Hematopoietic multipotent progenitor cell treated with erythropoietin and hydrocortisone succinate and interleukin-3 and kit ligand, for 15 days (in vitro differentiated cells): Measurements from ENCODE around the gene NF2.
"Not testable (repeated sequence)": the region's sequence is repeated elsewhere in the genome, so short reads cannot be mapped to it uniquely, and the experiment has no call there.

Experiments used
- DNase-seq: peaks from one replicate; pipeline ENCODE4 v3.0.0-alpha.2; 2015; ENCODE audit warnings: low spot score

NF2 gene

DNA sequence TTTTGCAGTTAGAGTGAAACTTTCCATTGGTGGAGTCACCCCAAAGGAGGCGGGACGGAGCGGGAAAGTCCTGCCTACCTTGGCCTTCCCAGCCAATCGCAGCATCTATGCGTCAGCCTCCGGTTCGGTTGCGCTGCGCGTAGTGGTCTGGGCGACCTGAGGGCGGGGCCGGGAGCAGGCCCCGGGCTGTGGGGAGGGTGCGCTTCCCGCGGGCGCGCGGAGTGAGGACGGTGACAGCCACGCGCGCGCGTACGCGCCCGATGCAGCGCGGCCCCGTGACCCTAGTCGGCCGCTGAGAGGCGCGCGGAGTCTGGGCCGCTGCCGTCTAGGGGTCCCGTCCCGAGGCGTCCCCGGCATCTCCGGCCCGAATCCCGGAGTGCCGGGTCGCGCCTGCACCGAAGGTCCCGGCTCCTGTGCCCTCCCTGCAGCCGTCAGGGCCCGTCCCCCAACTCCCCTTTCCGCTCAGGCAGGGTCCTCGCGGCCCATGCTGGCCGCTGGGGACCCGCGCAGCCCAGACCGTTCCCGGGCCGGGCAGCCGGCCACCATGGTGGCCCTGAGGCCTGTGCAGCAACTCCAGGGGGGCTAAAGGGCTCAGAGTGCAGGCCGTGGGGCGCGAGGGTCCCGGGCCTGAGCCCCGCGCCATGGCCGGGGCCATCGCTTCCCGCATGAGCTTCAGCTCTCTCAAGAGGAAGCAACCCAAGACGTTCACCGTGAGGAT is at the start of gene NF2:
NF2 (plus strand) TSS at position 276 of the 718 bp plus-strand sequence; CDS start at position 642, 366 bp downstream.
- peak; percentile 99 for DNase-seq

DNA sequence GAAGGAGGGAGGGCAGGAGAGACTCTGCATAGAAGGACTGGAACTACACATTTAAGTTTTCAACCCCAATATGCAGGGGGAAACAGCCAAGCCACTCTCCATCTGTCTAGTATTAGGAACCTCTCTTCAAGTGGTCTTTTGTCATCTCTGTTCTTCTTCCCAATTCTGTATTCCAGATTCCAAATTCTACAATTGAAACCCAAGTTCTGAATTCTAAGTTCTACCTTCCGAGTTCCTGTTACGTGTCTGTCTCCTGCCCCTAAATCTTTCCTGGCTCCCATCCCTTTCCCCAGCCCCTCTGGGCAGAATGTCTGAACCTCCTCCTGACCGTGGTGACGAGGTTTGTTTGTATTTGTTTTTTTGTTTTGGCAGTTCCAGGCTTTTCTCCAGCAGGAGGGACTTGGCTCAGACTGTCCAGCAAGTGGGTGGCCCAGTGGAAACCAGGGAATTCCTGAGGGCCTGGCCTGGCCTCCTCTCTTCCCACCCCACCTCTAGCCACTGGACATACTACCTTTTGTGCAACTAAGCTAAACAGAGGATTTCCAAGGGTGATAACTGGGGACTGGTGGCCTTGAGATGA is 48.3 kb upstream of the NF2 start:
- no peak for DNase-seq

DNA sequence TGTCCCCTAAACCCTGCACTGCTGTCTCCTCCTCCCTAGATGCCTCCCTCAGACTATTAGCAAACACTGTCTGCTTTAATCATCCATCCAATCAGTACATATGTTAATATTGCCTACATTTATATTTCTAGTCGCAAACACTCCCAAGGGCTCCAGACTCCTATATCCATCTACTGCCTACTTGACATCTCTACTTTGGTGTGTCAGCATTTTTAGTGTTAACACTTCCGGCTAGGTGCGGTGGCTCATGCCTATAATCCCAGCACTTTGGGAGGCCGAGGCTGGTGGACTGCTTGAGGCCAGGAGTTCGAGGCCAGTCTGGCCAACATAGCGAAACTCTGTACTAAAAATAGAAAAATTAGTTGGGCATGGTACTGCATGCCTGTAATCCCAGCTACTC is 44.4 kb upstream of the NF2 start:
- no peak for DNase-seq

DNA sequence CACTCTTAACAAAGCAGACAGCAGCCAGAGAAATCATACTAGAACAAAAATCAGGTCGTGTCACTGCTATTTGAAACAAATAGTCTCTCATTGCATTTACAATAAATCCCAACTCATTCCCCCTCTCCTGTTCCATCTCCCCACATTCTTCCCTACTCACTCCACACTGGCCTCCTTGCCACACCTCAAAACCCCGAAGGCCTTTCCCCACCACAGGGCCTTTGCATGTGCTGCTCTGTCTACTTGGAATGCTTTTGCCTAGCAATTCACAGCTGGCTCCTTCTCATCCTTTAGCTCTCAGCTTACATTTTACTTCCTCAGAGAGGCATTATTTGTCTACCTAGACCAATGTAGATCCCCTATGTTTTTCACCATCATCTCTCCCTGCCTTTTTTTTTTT is 43.6 kb upstream of the NF2 start:
- no peak for DNase-seq

DNA sequence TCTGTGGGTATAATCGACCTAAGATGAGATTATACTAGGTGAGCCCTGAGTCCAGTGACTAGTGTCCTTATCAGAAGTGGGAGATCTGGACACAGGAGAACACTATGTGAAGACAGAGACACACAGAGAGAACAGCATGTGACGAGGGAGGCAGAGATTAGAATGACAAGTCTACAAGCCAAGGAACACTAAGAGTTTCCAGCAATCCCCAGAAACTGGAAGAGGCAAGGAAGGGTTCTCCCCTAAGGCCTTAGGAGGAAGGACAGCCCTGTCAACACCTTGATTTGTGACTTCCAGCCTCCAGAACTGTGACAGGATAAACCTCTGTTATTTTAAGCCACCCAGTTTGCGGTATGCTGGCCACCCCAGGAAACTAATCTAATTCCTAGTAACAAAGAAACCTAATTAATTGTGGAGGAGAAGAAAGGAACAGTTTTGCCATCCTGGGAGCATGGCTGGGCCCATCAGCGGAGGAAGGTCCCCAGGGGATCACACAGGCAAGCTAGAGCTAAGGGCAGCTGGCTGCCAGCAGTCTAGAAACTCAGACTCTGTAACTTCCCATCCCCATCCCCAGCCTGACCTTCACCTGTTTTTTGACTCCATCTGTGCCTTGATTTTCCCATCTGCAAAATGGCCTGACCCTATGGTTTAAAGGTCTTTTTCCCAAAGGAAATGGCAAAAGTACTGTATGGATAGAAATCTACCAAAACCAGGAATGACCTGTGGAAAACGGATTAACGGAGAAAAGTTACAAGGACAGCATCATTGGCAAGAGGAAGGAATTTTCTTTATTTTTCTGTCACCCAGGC is 39.6 kb upstream of the NF2 start:
- no peak for DNase-seq

DNA sequence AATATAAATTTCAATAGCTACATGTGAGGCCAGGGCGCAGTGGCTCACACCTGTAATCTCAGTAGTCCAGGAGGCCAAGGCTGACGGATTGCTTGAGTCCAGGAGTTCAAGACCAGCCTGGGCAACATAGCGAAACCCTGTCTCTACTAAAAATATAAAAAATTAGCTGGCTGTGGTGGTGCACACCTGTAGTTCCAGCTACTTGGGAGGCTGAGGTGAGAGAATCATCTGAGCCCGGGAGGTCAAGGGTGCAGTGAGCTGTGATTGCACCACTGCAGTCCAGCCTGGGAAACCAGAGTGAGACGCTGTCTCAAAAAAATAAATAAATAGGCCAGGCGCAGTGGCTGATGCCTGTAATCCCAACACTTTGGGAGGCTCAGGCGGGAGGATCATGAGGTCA is 36.9 kb upstream of the NF2 start:
- DNase-seq = not testable (repeated sequence)

DNA sequence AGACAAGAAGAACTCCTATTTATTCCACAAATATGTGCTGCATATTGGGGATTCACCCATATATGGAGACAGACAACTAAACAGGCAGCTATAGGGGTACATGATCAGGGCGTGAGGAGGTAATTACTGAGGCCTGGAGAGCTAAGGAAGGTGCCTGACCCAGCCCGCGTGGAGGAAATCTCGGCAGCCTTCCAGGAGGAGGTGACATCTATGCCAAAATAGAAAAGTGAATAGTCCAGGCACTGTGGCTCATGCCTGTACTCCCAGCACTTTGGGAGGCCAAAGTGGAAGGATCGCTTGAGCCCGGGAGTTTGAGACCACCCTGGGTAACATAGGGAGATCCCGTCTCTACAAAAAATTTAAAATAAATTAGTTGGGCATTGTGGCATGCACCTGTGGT is 36.1 kb upstream of the NF2 start:
- no peak for DNase-seq

DNA sequence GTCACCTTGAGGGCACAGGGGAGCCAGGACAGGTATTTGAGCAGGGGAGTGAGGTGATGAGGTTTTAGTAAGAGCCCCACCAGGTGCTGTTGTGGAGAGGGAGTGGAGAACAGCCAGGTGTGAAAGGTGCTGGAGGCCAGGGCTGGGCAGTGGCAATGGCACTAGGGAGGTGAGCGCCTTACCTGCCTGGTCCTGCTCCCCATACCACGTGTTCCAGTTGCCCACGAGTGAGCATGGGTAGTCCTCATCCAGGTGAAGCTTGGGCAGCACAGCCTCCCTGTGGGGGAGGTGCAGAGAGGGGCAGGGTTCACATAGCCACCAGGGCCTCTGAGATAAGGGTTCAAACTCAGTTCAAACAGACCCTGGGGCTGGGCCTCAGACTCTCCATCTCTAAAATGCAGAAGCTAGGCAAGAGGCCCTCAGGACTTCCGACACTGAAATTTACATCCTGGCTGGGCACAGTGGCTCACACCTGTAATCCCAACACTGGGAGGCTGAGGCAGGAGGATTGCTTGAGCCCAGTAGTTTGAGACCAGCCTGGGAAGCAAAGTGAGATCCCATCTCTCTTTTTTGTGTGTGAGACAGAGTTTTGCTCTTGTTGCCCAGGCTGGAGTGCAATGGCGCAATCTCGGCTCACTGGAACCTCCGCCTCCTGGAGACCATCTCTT is 34.3 kb upstream of the NF2 start:
- no peak for DNase-seq

DNA sequence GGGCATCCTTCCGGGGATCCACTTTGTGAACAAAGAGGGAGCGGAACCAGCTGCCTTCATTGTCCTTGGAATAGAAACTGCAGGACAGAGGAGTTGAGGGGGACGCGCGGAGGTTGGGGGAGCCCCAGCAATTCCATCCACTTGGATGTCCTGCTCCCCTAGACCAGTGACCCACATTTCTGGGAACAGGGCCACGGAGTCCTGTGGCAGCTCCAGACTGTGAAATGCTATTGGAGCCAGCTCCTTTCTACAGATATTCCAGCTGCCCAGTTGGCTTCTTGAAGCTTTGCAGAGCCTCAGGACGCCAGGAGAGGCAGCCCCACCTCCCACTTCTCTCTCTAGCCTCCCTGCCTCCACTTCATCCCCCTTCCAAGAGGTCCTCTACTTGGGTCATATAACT is 33.0 kb upstream of the NF2 start:
- no peak for DNase-seq

DNA sequence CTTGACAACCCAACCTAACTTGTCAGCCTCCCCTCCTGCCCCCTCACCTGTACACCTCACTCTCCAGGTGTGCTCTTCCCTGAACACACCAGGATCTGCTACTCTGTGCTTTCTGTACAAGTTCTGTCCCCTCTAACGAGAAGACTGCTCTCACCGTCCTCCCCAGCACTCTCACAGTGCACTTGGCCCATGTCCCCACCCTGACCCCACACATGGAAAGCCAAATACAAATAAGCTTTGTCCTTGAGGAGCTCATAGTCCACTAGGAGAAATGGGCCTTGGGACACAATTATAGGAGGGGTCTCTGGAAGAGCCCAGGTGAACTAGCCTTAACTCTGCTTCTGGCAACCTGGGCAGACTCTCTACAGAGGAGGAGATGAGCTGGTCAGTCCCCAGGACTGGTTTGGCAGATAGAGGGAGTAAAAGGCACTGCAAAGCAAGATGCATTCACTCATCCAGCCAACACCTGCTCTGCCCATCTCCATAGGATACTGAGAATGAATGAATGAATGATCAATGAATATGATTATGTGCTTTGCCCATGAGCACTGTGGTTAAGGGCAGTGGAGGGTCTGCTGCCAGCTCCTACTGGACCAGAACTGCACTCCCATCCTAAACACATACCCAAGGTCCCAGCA is 32.4 kb upstream of the NF2 start:
- DNase-seq = no peak

DNA sequence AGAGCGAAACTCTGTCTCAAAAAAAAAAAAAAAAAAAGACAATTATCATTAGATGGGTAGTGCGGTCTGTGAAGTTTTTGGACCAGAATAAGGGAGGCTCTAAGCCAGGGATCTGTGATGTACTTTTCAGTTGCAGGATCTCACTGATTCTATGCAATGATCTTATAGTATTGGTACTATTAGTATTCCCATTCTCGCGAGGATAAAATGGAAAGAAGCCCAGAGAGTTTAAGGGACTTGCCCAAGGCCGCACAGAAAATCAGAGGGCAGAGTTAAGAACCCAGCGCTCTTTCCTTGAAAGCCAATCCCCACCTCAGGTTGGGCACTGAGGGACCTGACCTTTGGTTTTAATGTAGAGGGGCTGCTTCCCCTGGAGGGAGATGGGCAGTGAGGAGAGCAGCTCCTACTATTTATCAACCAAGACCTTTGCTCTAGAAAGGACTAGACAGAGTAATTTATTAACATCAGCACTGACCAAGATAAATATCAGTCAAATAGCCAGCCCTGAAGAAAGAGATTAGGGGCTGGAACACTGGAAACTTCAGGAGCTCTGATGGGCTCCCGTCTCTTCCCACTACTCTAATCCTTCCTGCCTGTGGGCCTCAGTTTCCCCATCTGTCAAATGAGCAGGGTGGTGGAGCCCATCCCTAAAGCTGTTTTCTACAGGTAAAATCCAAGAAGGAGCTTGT is 28.5 kb upstream of the NF2 start:
- DNase-seq = no peak

DNA sequence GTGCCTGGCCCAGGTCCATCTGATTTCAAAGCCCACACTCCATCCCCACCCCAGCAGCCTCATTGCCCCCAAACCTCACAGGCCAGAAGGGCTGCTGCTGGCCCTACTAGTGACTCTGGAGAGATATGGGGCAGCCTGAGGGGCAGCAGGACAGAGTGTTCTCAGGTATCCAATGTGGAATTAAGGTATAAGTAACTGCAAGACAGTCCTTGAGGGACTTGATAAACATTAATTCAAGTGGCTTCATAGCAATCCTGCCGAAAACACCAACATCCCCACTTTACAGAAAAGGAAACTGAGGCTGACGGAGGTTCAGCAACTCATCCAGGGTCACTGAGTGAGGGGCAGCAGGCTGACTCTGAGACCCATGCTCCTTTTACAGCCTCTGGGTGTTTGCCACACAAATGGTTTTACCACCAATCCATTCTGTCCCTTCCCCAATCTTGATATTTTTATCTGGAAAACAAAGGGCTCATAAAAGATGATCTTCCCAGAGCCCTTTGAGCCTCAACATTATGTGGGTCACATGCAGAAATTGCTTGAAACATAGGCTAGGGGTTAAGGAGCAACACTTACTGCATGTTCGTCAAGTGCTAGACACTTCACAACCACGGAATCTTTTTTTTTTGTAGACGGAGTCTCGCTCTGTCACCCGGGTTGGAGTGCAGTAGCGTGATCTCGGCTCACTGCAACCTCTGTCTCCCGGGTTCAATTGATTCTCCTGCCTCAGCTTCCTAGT is 24.8 kb upstream of the NF2 start:
- no peak for DNase-seq

DNA sequence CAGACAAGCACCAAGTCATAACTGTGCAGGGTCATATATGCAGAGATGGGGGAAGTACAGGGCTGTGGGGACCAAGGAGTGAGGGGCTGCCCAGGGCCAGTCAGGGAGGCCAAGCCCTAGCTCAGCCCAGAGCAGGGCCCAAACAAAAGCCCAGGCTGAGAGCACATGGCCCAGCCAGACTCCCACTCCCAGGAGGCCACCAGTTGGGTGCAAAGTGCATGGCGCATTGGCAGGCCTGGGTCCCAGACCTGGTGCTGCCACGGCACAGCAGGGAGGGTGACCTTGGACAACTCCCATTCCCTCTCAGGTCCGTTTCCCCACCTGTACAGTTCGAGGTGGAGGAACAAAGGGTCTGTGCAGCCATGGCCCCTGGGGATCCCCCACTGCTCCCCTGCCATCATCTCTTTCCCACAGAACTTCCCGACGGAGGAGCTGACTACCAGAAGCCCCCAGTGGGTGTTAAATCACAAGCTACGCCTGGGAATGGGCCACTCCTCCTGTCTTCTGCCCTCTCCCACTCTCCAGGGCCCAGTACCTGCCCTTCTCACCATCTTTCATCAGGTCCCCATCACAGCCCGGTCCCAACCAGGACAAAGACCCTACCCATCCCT is 23.1 kb upstream of the NF2 start:
- no peak for DNase-seq

DNA sequence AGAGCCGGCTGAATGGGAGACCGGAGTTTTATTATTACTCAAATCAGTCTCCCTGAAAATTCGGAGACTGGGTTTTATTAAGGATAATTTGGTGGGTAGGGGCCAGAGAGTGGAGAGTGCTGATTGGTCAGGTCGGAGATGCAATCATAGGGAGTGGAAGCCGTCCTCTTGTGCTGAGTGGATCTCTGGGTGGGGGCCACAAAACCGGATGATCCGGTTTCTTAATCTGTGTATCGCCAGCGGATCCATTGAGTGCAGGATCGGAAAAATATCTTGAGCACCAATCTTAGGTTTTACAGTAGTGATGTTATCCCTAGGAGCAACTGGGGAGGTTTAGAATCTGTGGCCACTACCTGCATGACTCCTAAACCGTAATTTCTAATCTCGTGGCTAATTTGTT is 21.6 kb upstream of the NF2 start:
- no peak for DNase-seq

DNA sequence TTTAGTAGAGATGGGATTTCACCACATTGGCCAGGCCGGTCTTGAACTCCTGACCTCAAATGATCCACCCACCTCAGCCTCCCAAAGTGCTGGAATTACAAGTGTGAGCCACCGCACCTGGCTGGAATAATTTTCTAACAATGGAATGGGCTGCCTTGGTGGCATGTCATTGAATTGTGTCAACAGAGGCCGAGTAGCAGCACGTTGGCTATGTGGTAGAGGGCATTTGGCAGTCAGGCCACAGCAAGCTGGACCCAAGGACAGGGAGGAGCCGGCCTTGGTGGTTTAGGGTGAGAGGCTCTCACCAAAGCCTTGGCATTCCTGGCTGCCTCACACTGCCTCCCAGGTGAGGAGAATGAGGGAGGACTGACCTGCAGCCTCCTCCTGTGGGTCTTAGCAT is 18.5 kb upstream of the NF2 start:
- DNase-seq = no peak

DNA sequence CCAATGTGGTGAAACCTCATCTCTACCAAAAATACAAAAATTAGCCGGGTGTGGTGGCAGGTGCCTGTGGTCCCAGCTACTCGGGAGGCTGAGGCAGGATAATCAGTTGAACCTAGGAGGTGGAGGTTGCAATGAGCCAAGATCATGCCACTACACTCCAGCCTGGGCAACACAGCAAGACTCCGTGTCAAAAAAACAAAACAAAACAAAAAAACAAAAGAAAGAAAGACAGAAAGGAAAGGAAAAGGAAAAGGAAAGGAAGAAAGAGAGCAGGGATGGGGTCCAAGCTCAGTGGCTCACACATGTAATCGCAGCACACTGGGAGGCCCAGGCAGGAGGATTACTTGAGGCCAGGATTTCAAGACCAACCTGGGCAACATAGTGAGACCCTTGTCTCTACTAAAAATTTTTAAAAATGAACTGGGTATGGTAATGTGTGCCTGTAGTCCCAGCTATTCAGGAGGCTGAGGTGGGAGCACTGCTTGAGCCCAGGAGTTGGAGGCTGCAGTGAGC is 17.2 kb upstream of the NF2 start:
- not testable (repeated sequence) for DNase-seq

DNA sequence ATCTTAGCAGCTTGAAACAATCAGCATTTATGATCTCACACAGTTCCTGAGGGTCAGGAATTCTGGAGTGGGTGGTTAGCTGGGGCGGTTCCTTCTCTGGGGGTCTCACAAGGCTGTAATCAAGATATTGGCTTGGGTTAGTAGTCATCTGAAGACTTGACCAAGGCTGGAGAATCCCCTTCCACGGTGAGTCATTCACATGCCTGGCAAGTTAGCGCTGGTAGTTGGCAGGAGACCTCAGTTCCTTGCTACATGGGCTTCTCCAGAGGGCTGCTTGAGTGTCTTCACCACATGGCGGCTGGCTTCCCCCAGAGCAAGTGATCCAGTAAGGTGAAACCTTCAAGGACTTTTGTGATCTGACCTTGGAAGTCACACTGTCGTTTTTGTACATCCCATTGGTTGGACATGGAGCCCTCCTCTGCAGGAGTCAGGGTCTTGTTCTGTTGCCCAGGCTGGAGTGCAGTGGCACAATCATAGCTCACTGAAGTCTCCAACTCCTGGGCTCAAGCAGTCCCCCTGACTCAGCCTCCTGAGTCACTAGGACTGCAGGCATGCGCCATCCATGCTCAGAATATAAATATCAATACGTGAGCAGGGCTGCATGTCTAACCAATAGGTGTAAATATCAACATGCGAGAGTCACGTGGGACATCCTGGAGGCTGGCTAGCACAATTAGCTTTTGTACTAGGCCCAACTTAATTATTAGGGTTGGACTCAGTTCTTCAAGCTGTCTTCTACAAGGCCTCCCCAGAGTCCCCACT is 15.3 kb upstream of the NF2 start:
- DNase-seq = no peak

DNA sequence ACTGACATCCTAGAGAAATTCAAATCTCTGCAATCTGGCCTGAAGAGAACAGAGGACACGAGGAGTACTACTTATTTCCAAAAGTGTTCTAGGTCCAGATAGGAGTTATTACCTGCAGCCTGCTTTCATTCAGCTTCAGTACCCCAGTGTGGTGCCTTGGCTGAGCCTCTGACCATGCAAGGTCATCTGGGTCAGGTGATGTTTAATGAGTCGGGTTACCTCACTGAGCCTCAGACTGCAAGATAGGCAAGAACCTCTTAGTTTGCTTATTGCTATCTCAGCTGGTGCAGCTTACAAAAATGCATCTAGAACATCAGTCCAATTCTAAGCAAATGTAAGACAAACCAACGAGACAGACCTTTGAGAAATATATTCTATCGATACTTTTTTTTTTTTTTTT is 9.5 kb upstream of the NF2 start:
- DNase-seq = no peak

DNA sequence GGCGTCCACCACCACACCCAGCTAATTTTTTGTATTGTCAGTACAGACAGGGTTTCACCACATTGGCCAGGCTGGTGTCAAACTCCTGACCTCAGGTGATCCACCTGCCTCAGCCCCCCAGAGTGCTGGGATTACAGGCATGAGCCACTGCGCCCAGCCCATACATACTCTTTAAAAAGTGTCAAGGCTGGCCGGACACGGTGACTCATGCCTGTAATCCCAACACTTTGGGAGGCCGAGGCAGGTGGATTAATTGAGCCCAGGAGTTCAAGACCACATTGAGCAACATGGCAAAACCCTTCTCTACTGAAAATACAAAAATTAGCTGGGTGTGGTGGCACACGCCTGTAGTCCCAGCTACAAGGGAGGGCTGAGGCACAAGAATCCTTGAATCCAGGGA is 9.0 kb upstream of the NF2 start:
- DNase-seq = not testable (repeated sequence)
